IMR-90 (cell line): ENCODE measurements around the gene STARD13. TPM values are rescaled to one million over a fixed set of nuclear protein-coding genes. Genes with fewer than 3 reads are reported as not detected.

Source experiments
- ATAC-seq: fragments of 200-7000 bp; cut with Tn5 transposase; 2 replicates; pipeline ENCODE4 v1.9.1; 2020; ENCODE audit warnings: low read depth, mild to moderate bottlenecking, moderate library complexity
- BruUV-seq: library from RNA; stranded (reverse); fragments of 400-500 nt; replicated peaks from 2 replicates; lab custom pipeline; 2021; lab: Mats Ljungman, UMichigan
- CTCF ChIA-PET: fragments of 300-600 bp; formaldehyde crosslinking; extraction: SDS; loops from one replicate; lab custom pipeline; 2021; ENCODE audit warnings: antibody characterized with exemption; lab: Yijun Ruan, JAX
- POLR2A ChIA-PET: fragments of 300-600 bp; sonication (Branson Sonifier 250); formaldehyde crosslinking; loops from one replicate; lab custom pipeline; 2022; ENCODE audit warnings: antibody characterized with exemption; ENCODE audit not compliant: unreplicated experiment; lab: Charles Lee
- DNase-seq: peaks from one replicate; pipeline ENCODE4 v3.0.0; 2013
- H2AFZ ChIP-seq: replicated peaks from 2 replicates; pipeline ENCODE3; 2013; ENCODE audit warnings: low read length, mild to moderate bottlenecking; ENCODE audit not compliant: poor library complexity
- H2AK5ac ChIP-seq: 2 replicates; pipeline ENCODE4 v1.6.1; 2013; ENCODE audit warnings: low read depth, low read length, inconsistent platforms
- H2AK9ac ChIP-seq: replicated peaks from 2 replicates; pipeline ENCODE3; 2013; ENCODE audit warnings: mild to moderate bottlenecking, low read depth, low read length, moderate library complexity; ENCODE audit not compliant: poor library complexity
- H2BK120ac ChIP-seq: 2 replicates; pipeline ENCODE4 v1.6.1; 2013; ENCODE audit warnings: low read depth, low read length, inconsistent platforms
- H2BK15ac ChIP-seq: 3 replicates; pipeline ENCODE4 v1.6.1; 2013; ENCODE audit warnings: low read depth, low read length, inconsistent platforms
- H2BK20ac ChIP-seq: 2 replicates; pipeline ENCODE4 v1.6.1; 2013; ENCODE audit warnings: low read depth, mild to moderate bottlenecking, inconsistent platforms, low read length, moderate library complexity
- H2BK5ac ChIP-seq: 2 replicates; pipeline ENCODE4 v1.6.1; 2013; ENCODE audit warnings: mild to moderate bottlenecking, low read depth, low read length, inconsistent platforms; ENCODE audit not compliant: poor library complexity, severe bottlenecking
- H3K14ac ChIP-seq: replicated peaks from 2 replicates; pipeline ENCODE4 v1.6.1; 2013; ENCODE audit warnings: low read depth, low read length, inconsistent platforms
- H3K18ac ChIP-seq: 2 replicates; pipeline ENCODE4 v1.6.1; 2013; ENCODE audit warnings: low read depth, low read length, control low read depth
- H3K23ac ChIP-seq: 2 replicates; pipeline ENCODE4 v1.6.1; 2013; ENCODE audit warnings: low read depth, low read length, inconsistent platforms
- H3K27ac ChIP-seq: 2 replicates; pipeline ENCODE4 v1.5.1; 2013; ENCODE audit warnings: mild to moderate bottlenecking, control low read depth, low read length; ENCODE audit not compliant: insufficient read depth
- H3K27me3 ChIP-seq: 2 replicates; pipeline ENCODE4 v1.6.1; 2013; ENCODE audit warnings: low read length; ENCODE audit not compliant: control insufficient read depth, insufficient read depth
- H3K36me3 ChIP-seq: 2 replicates; pipeline ENCODE4 v1.6.1; 2013; ENCODE audit warnings: low read length, mixed read lengths; ENCODE audit not compliant: control insufficient read depth, insufficient read depth
- H3K4ac ChIP-seq: 2 replicates; pipeline ENCODE4 v1.6.1; 2013; ENCODE audit warnings: low read depth, low read length, inconsistent platforms
- H3K4me1 ChIP-seq: 2 replicates; pipeline ENCODE4 v1.6.1; 2013; ENCODE audit warnings: low read length, mixed read lengths; ENCODE audit not compliant: control insufficient read depth, insufficient read depth
- H3K4me2 ChIP-seq: 2 replicates; pipeline ENCODE4 v1.6.1; 2013; ENCODE audit warnings: low read depth, mild to moderate bottlenecking, control low read depth, low read length, moderate library complexity
- H3K4me3 ChIP-seq: 2 replicates; pipeline ENCODE4 v1.5.1; 2013; ENCODE audit warnings: low read depth, mild to moderate bottlenecking, control low read depth, low read length, moderate library complexity; ENCODE audit not compliant: insufficient read depth
- H3K56ac ChIP-seq: 2 replicates; pipeline ENCODE4 v1.6.1; 2013; ENCODE audit warnings: low read length, inconsistent platforms; ENCODE audit not compliant: insufficient read depth; ENCODE audit errors: extremely low read depth
- H3K79me1 ChIP-seq, 2 experiments: 2 replicates each; pipeline ENCODE4 v1.6.1; 2013; ENCODE audit warnings: low read length in 2 of 2, inconsistent platforms in 1 of 2, low read depth in 1 of 2
- H3K9ac ChIP-seq: 2 replicates; pipeline ENCODE4 v1.6.1; 2013; ENCODE audit warnings: low read depth, low read length, control low read depth
- H3K9me1 ChIP-seq: 2 replicates; pipeline ENCODE4 v1.6.1; 2013; ENCODE audit warnings: low read length, inconsistent platforms; ENCODE audit not compliant: insufficient read depth
- H3K9me3 ChIP-seq: 2 replicates; pipeline ENCODE4 v1.6.1; 2013; ENCODE audit warnings: low read length; ENCODE audit not compliant: control insufficient read depth, insufficient read depth
- H4K20me1 ChIP-seq: 2 replicates; pipeline ENCODE4 v1.6.1; 2013; ENCODE audit warnings: low read length, inconsistent platforms; ENCODE audit not compliant: insufficient read depth
- H4K5ac ChIP-seq: 2 replicates; pipeline ENCODE4 v1.6.1; 2013; ENCODE audit warnings: mild to moderate bottlenecking, low read depth, low read length, control low read depth
- H4K8ac ChIP-seq, 2 experiments: 2 replicates each; pipeline ENCODE4 v1.6.1; 2013; ENCODE audit warnings: low read depth in 2 of 2, low read length in 2 of 2, control low read depth in 1 of 2, inconsistent platforms in 1 of 2
- H4K91ac ChIP-seq: 2 replicates; pipeline ENCODE4 v1.6.1; 2013; ENCODE audit warnings: low read depth, low read length, inconsistent platforms; ENCODE audit not compliant: insufficient read depth
- BHLHE40 ChIP-seq: fragments of 150-350 bp; IDR thresholded peaks from 2 replicates; pipeline ENCODE4 v1.6.1; 2016; ENCODE audit warnings: mild to moderate bottlenecking, low read depth, low read length
- SMC3 ChIP-seq: fragments of 150-350 bp; IDR thresholded peaks from 2 replicates; pipeline ENCODE4 v1.6.1; 2016; ENCODE audit warnings: low read depth, mild to moderate bottlenecking, antibody characterized with exemption, low read length, moderate library complexity
- WGBS, 2 experiments: methylation state at CpG; one replicate each; pipeline versions ENCODE4 v1.1.5 to v1.1.7; 2013; ENCODE audit warnings: missing lambda C conversion rate in 2 of 2; ENCODE audit not compliant: insufficient read length in 1 of 2; ENCODE audit errors: extremely low coverage in 2 of 2; 5-methylcytosine and 5-hydroxymethylcytosine counted together
- dilution Hi-C: fragments of 300-500 bp; cut with HindIII; formaldehyde crosslinking; loops from one replicate; pipeline ENCODE4 v1.14.3; 2018; ENCODE audit warnings: low sequenced_read_pairs; ENCODE audit not compliant: unreplicated experiment
- in situ Hi-C: fragments of 300-500 bp; cut with MboI; formaldehyde crosslinking; loops from 3 replicates; pipeline ENCODE4 v1.14.3; 2019; ENCODE audit warnings: low sequenced_read_pairs, inconsistent platforms, mixed read lengths
- intact Hi-C: fragments of 100-400 bp; cut with micrococcal nuclease; formaldehyde crosslinking; loops from 2 replicates; pipeline ENCODE4 v1.10.0; 2022
- polyA plus RNA-seq, 3 experiments: library from polyadenylated mRNA; depleted of rRNA; stranded (reverse); fragments of >200 nt; gene quantifications; 2 replicates each; pipeline ENCODE4 v1.2.3, GENCODE V29; 2012; ENCODE audit warnings: low replicate concordance in 1 of 3
- total RNA-seq: library from RNA; depleted of rRNA; stranded (reverse); fragments of >200 nt; gene quantifications from 2 replicates; pipeline ENCODE4 v1.2.3, GENCODE V29; 2012
- TF ChIP-seq, protein P1 (sequence below): conservative IDR thresholded peaks from 2 replicates; pipeline ENCODE4 v1.5.1; 2012; ENCODE audit warnings: mild to moderate bottlenecking, low read depth, low read length, improper control_type of control experiment

The STARD13 gene
- total and polyA plus RNA-seq, 2 of the 4 experiments (the other 2 are of a cell fraction) = 23.6 to 46.6 TPM

DNA sequence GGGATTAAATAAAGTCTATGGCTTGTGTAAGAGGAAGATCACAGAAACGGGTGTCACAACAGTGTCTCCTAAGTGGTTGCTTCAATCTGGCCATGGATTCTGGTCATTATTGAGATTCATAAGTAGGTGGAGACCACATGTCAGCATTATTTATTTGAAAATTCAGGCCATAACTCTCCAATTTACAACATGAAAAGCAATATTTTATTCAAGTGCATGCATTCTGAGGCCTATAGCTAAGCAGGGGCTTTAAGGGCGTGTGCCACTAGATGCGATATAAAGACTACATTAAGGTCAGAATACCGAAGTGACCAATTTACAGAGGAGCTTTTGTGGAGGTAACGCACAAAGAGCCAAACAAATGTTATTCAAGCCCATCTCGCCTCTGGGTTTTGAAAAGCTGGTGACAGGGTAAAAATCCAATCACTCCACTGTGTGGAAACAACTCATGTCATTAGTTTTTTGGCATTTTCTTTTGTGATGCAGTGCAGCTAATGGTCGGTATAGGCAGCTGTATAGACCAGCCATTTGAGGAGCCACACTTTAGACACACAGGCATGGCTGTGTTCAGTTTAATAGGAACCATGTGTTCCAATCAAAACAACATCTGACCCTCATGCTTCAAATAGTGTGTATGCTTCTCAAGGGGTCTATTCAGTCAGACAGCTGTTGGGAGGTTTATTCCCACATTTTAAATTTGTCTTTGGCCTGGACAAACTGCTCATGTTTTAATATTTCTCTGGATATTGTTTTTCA is 145.6 kb downstream of the STARD13 start:
- BruUV-seq = no TSS peak
- no peak overlapping the region for H2BK120ac ChIP-seq
- peak; percentile 44; the same call in 1 of the 2 replicates for ATAC-seq
- H2AK9ac ChIP-seq = no peak overlapping the region
- H4K5ac ChIP-seq = peak overlapping the region; percentile 36; the same call in 1 of the 2 replicates
- no peak overlapping the region for H3K18ac ChIP-seq
- no peak overlapping the region for H3K4me3 ChIP-seq
- H3K4me2 ChIP-seq = no peak overlapping the region
- H2AFZ ChIP-seq = no peak overlapping the region
- peaks cover 4% of the 10 kb centered on the region; the same call in 1 of the 2 replicates for H4K20me1 ChIP-seq
- H3K9ac ChIP-seq = no peak overlapping the region
- H2BK20ac ChIP-seq = no peak overlapping the region
- H3K36me3 ChIP-seq = peaks cover 47% of the 10 kb centered on the region
- H3K9me1 ChIP-seq = no peaks in the 10 kb centered on the region; the same call in 1 of the 2 replicates
- no peaks in the 10 kb centered on the region; the same call in 1 of the 2 replicates for H3K9me3 ChIP-seq
- 79% methylated on average over 4 of the region's 7 CpGs; no CpG with 5 or more reads in 1 of the 2 experiments for WGBS, 2 experiments
- H2AK5ac ChIP-seq = no peak overlapping the region
- peaks cover 51 to 83% of the 10 kb centered on the region in 2 experiments for H3K79me1 ChIP-seq
- peaks cover 3% of the 10 kb centered on the region; the same call in 1 of the 2 replicates for H3K4me1 ChIP-seq
- no peak overlapping the region for H3K23ac ChIP-seq
- no peak overlapping the region for H3K56ac ChIP-seq
- H3K27ac ChIP-seq = no peak overlapping the region
- in situ Hi-C loops (no loop called here), dilution Hi-C loops (no loop called here), intact Hi-C loops (no loop called here)
- no peaks in the 10 kb centered on the region for H3K27me3 ChIP-seq
- no peak overlapping the region for H3K14ac ChIP-seq
- H3K4ac ChIP-seq = no peak overlapping the region
- TF ChIP-seq BHLHE40 (no peak), SMC3 (no peak)
- TF ChIP-seq, protein P1, sequence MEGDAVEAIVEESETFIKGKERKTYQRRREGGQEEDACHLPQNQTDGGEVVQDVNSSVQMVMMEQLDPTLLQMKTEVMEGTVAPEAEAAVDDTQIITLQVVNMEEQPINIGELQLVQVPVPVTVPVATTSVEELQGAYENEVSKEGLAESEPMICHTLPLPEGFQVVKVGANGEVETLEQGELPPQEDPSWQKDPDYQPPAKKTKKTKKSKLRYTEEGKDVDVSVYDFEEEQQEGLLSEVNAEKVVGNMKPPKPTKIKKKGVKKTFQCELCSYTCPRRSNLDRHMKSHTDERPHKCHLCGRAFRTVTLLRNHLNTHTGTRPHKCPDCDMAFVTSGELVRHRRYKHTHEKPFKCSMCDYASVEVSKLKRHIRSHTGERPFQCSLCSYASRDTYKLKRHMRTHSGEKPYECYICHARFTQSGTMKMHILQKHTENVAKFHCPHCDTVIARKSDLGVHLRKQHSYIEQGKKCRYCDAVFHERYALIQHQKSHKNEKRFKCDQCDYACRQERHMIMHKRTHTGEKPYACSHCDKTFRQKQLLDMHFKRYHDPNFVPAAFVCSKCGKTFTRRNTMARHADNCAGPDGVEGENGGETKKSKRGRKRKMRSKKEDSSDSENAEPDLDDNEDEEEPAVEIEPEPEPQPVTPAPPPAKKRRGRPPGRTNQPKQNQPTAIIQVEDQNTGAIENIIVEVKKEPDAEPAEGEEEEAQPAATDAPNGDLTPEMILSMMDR = no peak
- ChIA-PET CTCF (interaction anchor here (0.6 kb wide), 1 partner anchor 284 kb away, joined by 3 read pairs; no protein-coding TSS in a partner anchor), POLR2A (interaction anchor here (0.6 kb wide), 1 partner anchor 1572 kb away, joined by 5 read pairs; no protein-coding TSS in a partner anchor)
- no peak overlapping the region for H4K8ac ChIP-seq
- H2BK5ac ChIP-seq = no peak overlapping the region
- H2BK15ac ChIP-seq = no peak overlapping the region
- H4K91ac ChIP-seq = no peak overlapping the region
- peak; percentile 35 for DNase-seq
